Measurements from ENCODE around the gene RHOBTB3. TPM values are rescaled to one million over a fixed set of nuclear protein-coding genes. Genes with fewer than 3 reads are reported as not detected.

RHOBTB3 gene
- total RNA-seq, 1 experiment from 2014 or later: 6.8 TPM

DNA sequence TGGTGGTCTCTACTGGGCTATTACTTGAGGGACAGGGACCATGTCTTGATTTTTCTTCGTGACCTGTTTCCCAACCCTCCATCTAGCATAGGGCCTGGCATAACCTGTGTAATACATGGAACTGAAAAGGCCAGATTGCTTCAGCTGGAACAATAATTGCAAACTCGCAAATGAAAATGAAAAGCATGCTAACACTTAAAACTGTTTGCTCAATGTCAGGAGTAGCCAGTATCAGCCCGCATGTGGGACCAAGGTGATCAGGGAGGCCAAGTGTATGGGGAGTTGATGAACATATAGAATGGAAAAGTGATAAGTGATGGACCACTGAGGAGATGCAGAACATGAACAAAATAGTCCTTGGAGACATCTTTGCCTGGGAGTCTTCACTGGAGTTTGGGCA is 66.2 kb downstream of the RHOBTB3 start:
- H3K4ac ChIP-seq (ENCODE audit: low read depth, low read length): no peak overlapping the region

More for the DNA sequence above, 66.2 kb downstream of the RHOBTB3 start:
- no peak overlapping the region for H3K23ac ChIP-seq (ENCODE audit: insufficient read length, low read depth, low read length)
- no peaks in the 10 kb centered on the region for H3K9me3 ChIP-seq (ENCODE audit: control insufficient read depth, low read depth, low read length)
- TF ChIP-seq, protein P1, sequence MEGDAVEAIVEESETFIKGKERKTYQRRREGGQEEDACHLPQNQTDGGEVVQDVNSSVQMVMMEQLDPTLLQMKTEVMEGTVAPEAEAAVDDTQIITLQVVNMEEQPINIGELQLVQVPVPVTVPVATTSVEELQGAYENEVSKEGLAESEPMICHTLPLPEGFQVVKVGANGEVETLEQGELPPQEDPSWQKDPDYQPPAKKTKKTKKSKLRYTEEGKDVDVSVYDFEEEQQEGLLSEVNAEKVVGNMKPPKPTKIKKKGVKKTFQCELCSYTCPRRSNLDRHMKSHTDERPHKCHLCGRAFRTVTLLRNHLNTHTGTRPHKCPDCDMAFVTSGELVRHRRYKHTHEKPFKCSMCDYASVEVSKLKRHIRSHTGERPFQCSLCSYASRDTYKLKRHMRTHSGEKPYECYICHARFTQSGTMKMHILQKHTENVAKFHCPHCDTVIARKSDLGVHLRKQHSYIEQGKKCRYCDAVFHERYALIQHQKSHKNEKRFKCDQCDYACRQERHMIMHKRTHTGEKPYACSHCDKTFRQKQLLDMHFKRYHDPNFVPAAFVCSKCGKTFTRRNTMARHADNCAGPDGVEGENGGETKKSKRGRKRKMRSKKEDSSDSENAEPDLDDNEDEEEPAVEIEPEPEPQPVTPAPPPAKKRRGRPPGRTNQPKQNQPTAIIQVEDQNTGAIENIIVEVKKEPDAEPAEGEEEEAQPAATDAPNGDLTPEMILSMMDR (conservative IDR thresholded peaks at IDR 0.05): no peak
- H3K4me1 ChIP-seq (ENCODE audit: insufficient read depth, low read length): no peaks in the 10 kb centered on the region
- no peak overlapping the region for H2BK5ac ChIP-seq (ENCODE audit: insufficient read length, low read length)
- H2BK12ac ChIP-seq (ENCODE audit: insufficient read length, low read depth, low read length): no peak overlapping the region
- no peak overlapping the region for H2BK20ac ChIP-seq (ENCODE audit: low read depth, low read length, poor library complexity, severe bottlenecking)
- Mint-ChIP-seq H3K4me1 (no peaks in the 10 kb centered on the region; a peak in 1 of 4 replicates), H3K27ac (no peak overlapping the region), H3K9me3 (no peaks in the 10 kb centered on the region), H3K4me3 (no peak overlapping the region), H3K27me3 (ENCODE audit: low read depth) (no peaks in the 10 kb centered on the region), H3K36me3 (ENCODE audit: insufficient read depth in 1 of 3, low read depth in 3 of 3) (no peaks in the 10 kb centered on the region)
- no peaks in the 10 kb centered on the region for H3K79me1 ChIP-seq (ENCODE audit: insufficient read depth, low read depth, low read length, poor library complexity, severe bottlenecking)
- H2AFZ ChIP-seq (ENCODE audit: low read length): no peak overlapping the region
- H3K18ac ChIP-seq (ENCODE audit: insufficient read length, low read depth, low read length): no peak overlapping the region
- H3K27me3 ChIP-seq (ENCODE audit: insufficient read depth, low read length): no peaks in the 10 kb centered on the region
- H3K14ac ChIP-seq (ENCODE audit: insufficient read depth, low read length): no peak overlapping the region
- no peak overlapping the region for H3K56ac ChIP-seq (ENCODE audit: insufficient read length, low read depth, low read length)
- no peaks in the 10 kb centered on the region for H3K79me2 ChIP-seq (ENCODE audit: insufficient read depth, low read length)
- H4K91ac ChIP-seq (ENCODE audit: insufficient read length, low read depth, low read length): no peak overlapping the region
- no peak overlapping the region for H3T11ph ChIP-seq (ENCODE audit: low read length)
- no peak overlapping the region for H4K5ac ChIP-seq (ENCODE audit: insufficient read length, low read depth, low read length)
- no peak for DNase-seq
- H2AK5ac ChIP-seq (ENCODE audit: insufficient read length, low read length): no peak overlapping the region
- H3K4me2 ChIP-seq (ENCODE audit: insufficient read depth, insufficient read length, low read length): no peak overlapping the region
- no peak overlapping the region for H2BK120ac ChIP-seq (ENCODE audit: low read depth, low read length, poor library complexity, severe bottlenecking)
- H2BK15ac ChIP-seq (ENCODE audit: low read depth, low read length): no peak overlapping the region
- no peaks in the 10 kb centered on the region for H4K20me1 ChIP-seq (ENCODE audit: control insufficient read depth, insufficient read depth, insufficient read length)
- no peaks in the 10 kb centered on the region for H3K23me2 ChIP-seq (ENCODE audit: insufficient read length, low read depth, low read length, poor library complexity, severe bottlenecking)
- H3K9ac ChIP-seq (ENCODE audit: extremely low read depth, insufficient read length, low read length): no peak overlapping the region
- no peak overlapping the region for H3K27ac ChIP-seq (ENCODE audit: insufficient read length, low read depth, low read length)
- H4K8ac ChIP-seq (replicated peaks; ENCODE audit: insufficient read length, low read depth, low read length): no peak overlapping the region
- no CpG with 5 or more reads among the region's 3 CpGs for WGBS (ENCODE audit: extremely low coverage, insufficient read length, low lambda C conversion rate)
